ENCODE measurements around the gene HLF. TPM values are rescaled to one million over a fixed set of nuclear protein-coding genes. Genes with fewer than 3 reads are reported as not detected.

The HLF gene
- total and polyA plus RNA-seq, 4 donors: 8.0 to 59.3 (median 24.6) TPM

DNA sequence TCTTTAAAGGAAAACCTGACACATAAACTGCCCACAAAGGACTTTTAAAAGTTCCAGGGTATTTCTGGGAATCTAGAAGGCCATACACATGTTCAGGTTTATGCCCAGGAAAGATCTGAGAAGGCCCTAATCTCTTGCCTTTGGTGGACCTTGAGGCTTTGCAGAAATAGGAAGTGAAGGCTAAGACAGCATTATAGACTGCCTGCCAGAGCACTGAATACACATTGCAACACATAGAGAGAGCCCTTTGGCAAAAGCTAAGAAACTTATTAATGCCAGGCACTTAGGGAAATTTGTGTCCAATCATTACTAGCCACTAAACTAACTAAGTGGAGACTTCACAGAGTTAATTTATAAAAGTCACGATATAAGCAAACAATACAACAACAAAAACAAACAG lies 86.5 kb downstream of the HLF start:
- WGBS: 87% methylated on average over 1 of the region's 1 CpG
- Histone ChIP-seq H3K9me3 (ENCODE audit: control insufficient read depth in 4 of 4, low read length in 3 of 4) (no peaks in the 10 kb centered on the region), H3K27ac (ENCODE audit: low read depth in 1 of 2, low read length in 2 of 2) (no peak overlapping the region), H3K9ac (ENCODE audit: low read depth in 1 of 2, low read length in 2 of 2) (no peak overlapping the region), H3K27me3 (ENCODE audit: control insufficient read depth in 4 of 4, insufficient read depth in 4 of 4, low read length in 3 of 4) (no peaks in the 10 kb centered on the region), H3K4me1 (ENCODE audit: control insufficient read depth in 4 of 4, insufficient read depth in 4 of 4, low read length in 3 of 4) (peaks cover 0 to 7% (median 2%) of the 10 kb centered on the region in 4 donors), H3K4me3 (ENCODE audit: low read depth in 1 of 3, low read length in 3 of 3) (no peak overlapping the region), H3K36me3 (ENCODE audit: control insufficient read depth in 4 of 4, insufficient read depth in 3 of 4, low read depth in 1 of 4, low read length in 3 of 4) (no peaks in the 10 kb centered on the region)
- TF ChIP-seq HNF4A (conservative IDR thresholded peaks at IDR 0.05) (no peak), REST (IDR thresholded peaks at IDR 0.05) (no peak), FOXA1 (IDR thresholded peaks at IDR 0.05) (no peak), GABPA (IDR thresholded peaks at IDR 0.05 in 1 of 2, conservative IDR thresholded peaks at IDR 0.05 in 1 of 2) (no peak), NR2F2 (IDR thresholded peaks at IDR 0.05) (no peak), JUND (IDR thresholded peaks at IDR 0.05) (no peak), YY1 (IDR thresholded peaks at IDR 0.05) (no peak), RAD21 (IDR thresholded peaks at IDR 0.05) (no peak), TAF1 (conservative IDR thresholded peaks at IDR 0.05) (no peak), EGR1 (IDR thresholded peaks at IDR 0.05; ENCODE audit: low read depth in 2 of 2) (no peak)
- TF ChIP-seq, protein P1, sequence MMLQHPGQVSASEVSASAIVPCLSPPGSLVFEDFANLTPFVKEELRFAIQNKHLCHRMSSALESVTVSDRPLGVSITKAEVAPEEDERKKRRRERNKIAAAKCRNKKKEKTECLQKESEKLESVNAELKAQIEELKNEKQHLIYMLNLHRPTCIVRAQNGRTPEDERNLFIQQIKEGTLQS (IDR thresholded peaks at IDR 0.05): no peak
- TF ChIP-seq, protein P2, sequence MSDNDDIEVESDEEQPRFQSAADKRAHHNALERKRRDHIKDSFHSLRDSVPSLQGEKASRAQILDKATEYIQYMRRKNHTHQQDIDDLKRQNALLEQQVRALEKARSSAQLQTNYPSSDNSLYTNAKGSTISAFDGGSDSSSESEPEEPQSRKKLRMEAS (IDR thresholded peaks at IDR 0.05): no peak
- TF ChIP-seq, protein P3, sequence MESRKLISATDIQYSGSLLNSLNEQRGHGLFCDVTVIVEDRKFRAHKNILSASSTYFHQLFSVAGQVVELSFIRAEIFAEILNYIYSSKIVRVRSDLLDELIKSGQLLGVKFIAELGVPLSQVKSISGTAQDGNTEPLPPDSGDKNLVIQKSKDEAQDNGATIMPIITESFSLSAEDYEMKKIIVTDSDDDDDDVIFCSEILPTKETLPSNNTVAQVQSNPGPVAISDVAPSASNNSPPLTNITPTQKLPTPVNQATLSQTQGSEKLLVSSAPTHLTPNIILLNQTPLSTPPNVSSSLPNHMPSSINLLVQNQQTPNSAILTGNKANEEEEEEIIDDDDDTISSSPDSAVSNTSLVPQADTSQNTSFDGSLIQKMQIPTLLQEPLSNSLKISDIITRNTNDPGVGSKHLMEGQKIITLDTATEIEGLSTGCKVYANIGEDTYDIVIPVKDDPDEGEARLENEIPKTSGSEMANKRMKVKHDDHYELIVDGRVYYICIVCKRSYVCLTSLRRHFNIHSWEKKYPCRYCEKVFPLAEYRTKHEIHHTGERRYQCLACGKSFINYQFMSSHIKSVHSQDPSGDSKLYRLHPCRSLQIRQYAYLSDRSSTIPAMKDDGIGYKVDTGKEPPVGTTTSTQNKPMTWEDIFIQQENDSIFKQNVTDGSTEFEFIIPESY (IDR thresholded peaks at IDR 0.05): no peak
- TF ChIP-seq, protein P4, sequence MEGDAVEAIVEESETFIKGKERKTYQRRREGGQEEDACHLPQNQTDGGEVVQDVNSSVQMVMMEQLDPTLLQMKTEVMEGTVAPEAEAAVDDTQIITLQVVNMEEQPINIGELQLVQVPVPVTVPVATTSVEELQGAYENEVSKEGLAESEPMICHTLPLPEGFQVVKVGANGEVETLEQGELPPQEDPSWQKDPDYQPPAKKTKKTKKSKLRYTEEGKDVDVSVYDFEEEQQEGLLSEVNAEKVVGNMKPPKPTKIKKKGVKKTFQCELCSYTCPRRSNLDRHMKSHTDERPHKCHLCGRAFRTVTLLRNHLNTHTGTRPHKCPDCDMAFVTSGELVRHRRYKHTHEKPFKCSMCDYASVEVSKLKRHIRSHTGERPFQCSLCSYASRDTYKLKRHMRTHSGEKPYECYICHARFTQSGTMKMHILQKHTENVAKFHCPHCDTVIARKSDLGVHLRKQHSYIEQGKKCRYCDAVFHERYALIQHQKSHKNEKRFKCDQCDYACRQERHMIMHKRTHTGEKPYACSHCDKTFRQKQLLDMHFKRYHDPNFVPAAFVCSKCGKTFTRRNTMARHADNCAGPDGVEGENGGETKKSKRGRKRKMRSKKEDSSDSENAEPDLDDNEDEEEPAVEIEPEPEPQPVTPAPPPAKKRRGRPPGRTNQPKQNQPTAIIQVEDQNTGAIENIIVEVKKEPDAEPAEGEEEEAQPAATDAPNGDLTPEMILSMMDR (IDR thresholded peaks at IDR 0.05; ENCODE audit: low read depth, low read length, missing input control): no peak
- DNase-seq (ENCODE audit: low spot score): no peak

DNA sequence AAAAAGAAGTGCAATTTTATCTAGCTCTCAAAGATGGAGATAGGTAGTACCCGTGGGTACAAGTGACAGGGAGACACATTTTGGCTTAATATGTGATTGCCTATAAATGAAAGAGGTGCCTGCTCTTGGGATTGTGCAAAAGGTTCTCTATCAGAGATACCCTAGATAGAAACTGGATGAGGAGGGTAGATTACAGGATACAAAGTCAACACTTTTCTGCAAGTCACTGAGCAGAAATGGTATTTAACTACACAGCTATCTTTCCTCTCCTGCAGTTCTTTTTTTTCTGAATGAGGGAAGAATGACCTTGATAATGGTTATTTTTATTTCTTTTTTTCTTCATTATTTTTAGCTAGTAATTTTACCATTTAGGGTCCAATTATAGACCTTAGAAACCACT lies 89.2 kb downstream of the HLF start:
- TF ChIP-seq RAD21 (IDR thresholded peaks at IDR 0.05) (no peak), HNF4G (IDR thresholded peaks at IDR 0.05) (no peak)
- TF ChIP-seq, protein P3 (IDR thresholded peaks at IDR 0.05): no peak
- TF ChIP-seq, protein P4 (IDR thresholded peaks at IDR 0.05; ENCODE audit: low read depth, low read length, missing input control): no peak
- DNase-seq (ENCODE audit: low spot score): no peak
- no peaks in the 10 kb centered on the region for H3K9me3 ChIP-seq (ENCODE audit: control insufficient read depth in 4 of 4, low read length in 3 of 4)
- H3K36me3 ChIP-seq (ENCODE audit: control insufficient read depth in 4 of 4, insufficient read depth in 3 of 4, low read depth in 1 of 4, low read length in 3 of 4): no peaks in the 10 kb centered on the region
- H3K4me3 ChIP-seq (ENCODE audit: low read depth in 1 of 3, low read length in 3 of 3): no peak overlapping the region
- H3K4me1 ChIP-seq (ENCODE audit: control insufficient read depth in 4 of 4, insufficient read depth in 4 of 4, low read length in 3 of 4): no peaks in the 10 kb centered on the region
- H3K9ac ChIP-seq (ENCODE audit: low read depth in 1 of 2, low read length in 2 of 2): no peak overlapping the region
- H3K27me3 ChIP-seq (ENCODE audit: control insufficient read depth in 4 of 4, insufficient read depth in 4 of 4, low read length in 3 of 4): no peaks in the 10 kb centered on the region
- H3K27ac ChIP-seq (ENCODE audit: low read depth in 1 of 2, low read length in 2 of 2): no peak overlapping the region
- WGBS: 87% methylated on average over 1 of the region's 1 CpG

Measured in liver (tissue), 9 donors.